ENCODE data around the gene NTHL1. TPM values are rescaled to one million over a fixed set of nuclear protein-coding genes. Genes with fewer than 3 reads are reported as not detected.

The NTHL1 gene
- total RNA-seq, 1 donor from 2014 or later, result 33.4 TPM

DNA sequence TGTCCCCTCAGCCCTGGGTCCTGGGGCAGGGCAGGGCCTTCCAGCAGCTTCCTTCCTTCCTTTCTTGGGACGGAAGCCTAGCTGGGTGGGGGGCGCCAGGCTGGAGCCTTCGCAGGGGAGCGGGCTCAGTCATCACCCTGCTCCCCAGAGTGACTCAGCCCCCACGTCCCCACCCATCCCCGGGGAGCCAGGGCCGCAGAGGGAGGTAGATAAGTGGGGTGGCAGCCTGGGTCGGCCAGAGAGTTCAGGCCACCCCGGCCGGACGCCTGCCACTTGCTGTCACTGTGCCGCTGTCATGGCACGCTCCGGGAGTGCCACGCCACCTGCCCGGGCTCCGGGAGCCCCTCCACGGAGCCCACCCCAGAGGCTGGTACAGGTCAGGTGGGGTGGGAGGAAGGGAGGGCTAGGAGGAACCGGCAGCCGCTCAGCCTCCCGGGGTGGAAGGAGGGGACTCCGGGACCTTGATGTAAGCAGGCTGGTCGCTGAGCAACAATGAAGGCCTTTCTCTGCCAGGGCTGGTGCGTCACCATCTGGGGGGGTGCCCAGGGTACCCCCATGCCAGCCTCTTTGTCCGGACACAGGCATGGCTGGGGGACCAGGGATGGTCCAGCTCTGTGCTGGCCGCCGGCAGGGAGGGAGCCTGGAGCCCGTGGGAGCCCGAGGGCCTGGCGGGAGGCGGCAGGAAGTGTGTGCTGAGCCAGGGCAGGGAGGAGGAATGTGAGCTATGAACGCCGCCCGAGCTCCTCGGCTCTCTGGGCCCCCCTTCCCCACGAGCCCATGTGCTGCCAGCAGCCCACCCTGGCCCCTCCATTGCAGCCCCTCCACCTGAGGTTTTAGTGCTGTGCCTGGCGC lies 14.4 kb downstream of the NTHL1 start:
- DNase-seq (ENCODE audit: low spot score in 2 of 2) (peak; percentile 84 to 86), FAIRE-seq (no peak)

- FAIRE-seq (no peak), DNase-seq (ENCODE audit: low spot score in 2 of 2) (peak in 1 of 2 donors; percentile 71)
Observed at GRCh38 chr16:2032285-2033056, 15.2 kb downstream of the NTHL1 start.

DNA sequence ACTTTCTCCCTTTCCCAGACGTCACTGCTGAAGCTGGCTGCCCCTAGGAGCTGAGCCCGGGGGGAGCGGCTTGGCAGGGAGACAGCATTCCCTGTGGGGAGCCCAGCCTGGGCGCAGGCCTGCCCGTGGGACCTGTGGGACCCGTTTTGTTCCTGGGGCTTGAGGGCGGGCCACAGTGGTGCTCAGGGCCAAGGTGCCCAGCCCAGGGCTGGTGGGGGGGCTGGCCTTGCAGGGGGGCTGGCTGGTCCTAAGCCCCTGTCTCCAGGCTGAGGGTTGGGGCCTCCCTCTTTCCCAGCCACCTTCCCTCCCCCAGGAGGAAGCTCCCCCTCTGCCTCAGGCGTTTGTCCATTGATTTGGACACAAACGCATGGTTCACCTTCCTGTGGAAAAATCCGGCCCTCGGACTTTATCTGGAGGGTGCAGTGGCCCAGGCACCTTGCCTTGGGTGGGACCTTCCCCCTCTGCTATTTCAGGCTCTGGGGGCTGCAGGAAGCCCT lies 16.5 kb downstream of the NTHL1 start:
- no peak for DNase-seq (ENCODE audit: low spot score in 2 of 2)
- no peak for FAIRE-seq

DNA sequence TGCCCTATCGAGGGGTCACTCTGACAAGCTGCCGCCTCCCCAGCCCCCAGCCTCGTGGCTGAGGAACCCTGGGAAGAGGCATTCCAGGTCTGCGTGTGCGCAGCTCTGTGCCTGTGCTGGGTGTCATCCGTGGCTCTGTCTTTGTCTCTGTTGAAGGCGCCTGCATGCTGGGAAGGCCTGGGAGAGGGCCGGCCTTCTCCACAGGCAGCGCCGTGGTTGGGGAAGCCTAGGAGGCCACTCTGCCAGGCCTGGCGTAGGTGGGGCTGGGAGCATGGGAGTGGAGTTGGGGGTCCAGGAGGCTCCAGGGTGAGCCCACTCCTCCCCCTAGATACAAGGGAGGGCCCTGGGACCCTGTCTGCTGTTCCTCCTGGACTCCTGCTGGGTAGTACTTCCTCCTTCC lies 17.6 kb downstream of the NTHL1 start:
- FAIRE-seq (no peak), DNase-seq (ENCODE audit: low spot score in 2 of 2) (no peak)

GRCh38 chr16:2029350-2029749 lies 18.3 kb downstream of the NTHL1 start:
- DNase-seq (ENCODE audit: low spot score in 2 of 2) (no peak), FAIRE-seq (no peak)

DNA sequence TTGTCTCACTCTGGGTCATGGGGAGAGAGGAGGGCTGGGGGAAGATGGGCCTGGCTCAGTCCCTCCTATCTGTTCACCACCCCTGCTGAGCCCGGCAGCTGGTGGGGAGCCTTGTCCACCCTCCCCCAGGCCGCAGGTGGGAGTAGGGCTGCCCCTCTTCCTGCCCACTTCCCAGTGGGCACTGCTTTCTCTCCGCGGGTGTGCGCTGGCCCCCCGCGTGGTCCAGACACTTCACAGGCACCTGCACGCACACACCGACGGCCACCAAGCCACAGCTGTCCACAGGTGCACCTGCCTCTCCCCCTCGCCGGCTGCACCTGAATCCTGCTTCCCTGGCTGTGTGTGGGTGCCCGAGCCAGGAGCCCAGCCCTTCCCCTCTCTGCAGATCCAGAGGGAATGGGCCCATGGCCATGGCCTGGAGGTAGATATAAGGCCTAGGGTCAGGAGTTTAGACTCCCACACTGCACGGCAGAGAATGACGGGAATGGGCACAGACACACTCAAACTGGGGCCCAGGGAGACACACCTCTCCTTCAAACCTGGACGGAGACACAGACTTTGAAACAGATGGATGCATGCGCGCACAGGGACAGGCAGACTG lies 18.9 kb downstream of the NTHL1 start:
- no peak for DNase-seq (ENCODE audit: low spot score in 2 of 2)
- no peak for FAIRE-seq

- no peak for DNase-seq (ENCODE audit: low spot score in 2 of 2)
- no peak for FAIRE-seq
Observed at GRCh38 chr16:2028146-2028545, 19.5 kb downstream of the NTHL1 start.

- FAIRE-seq, result no peak
- DNase-seq (ENCODE audit: low spot score in 2 of 2), result peak in 1 of 2 donors; percentile 52
Observed at GRCh38 chr16:2027024-2028010, 20.3 kb downstream of the NTHL1 start.

- DNase-seq (ENCODE audit: low spot score in 2 of 2), result peak; percentile 82 to 86
- FAIRE-seq, result no peak
Observed at GRCh38 chr16:2026461-2027023, 21.1 kb downstream of the NTHL1 start, which contains the start of gene NHERF2. Gene NHERF2, plus strand, starts transcription at chr16:2026902. Its CDS starts 104 bp downstream, at chr16:2027006.

- no peak for DNase-seq (ENCODE audit: low spot score in 2 of 2)
- FAIRE-seq, result no peak
Observed at GRCh38 chr16:2025878-2026460, 21.7 kb downstream of the NTHL1 start.

- no peak for FAIRE-seq
Observed at GRCh38 chr16:2025251-2025650, 22.4 kb downstream of the NTHL1 start.

GRCh38 chr16:2024032-2024420 lies 23.6 kb downstream of the NTHL1 start:
- no peak for DNase-seq (ENCODE audit: low spot score in 2 of 2)
- FAIRE-seq, result no peak

More at GRCh38 chr16:2025251-2025650, 22.4 kb downstream of the NTHL1 start:
- no peak for DNase-seq (ENCODE audit: low spot score in 2 of 2)

- peak; percentile 97 to 99 for DNase-seq (ENCODE audit: low spot score in 2 of 2)
- FAIRE-seq, result no peak
Observed at GRCh38 chr16:2023092-2024031, 24.3 kb downstream of the NTHL1 start.

GRCh38 chr16:2022723-2023091 lies 24.9 kb downstream of the NTHL1 start:
- DNase-seq (ENCODE audit: low spot score in 2 of 2) (no peak), FAIRE-seq (no peak)

DNA sequence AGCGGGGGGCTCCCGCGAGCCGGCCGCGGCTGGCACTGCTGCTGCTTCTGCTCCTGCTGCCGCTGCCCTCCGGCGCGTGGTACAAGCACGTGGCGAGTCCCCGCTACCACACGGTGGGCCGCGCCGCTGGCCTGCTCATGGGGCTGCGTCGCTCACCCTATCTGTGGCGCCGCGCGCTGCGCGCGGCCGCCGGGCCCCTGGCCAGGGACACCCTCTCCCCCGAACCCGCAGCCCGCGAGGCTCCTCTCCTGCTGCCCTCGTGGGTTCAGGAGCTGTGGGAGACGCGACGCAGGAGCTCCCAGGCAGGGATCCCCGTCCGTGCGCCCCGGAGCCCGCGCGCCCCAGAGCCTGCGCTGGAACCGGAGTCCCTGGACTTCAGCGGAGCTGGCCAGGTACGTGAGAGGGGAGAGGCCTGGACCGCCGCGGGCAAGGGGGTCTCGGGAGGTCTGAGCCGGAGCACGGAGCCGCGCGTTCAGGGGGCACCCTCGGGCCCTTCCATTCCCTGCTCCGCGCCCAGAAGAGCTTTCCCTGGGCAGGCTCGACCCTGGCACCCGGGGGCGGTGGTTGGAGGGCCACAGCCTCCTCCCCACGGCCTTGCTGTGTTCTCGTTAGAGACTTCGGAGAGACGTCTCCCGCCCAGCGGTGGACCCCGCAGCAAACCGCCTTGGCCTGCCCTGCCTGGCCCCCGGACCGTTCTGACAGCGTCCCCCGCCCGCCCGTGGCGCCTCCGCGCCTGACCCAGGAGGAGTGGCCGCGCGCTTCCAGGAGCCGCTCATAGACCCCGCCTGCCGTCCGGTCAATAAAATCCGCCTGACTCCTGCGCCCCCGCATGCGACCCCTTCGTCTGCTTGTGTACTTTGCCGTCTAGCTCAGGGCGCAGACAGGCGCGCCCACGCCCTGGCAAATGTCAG lies 27.5 kb downstream of the NTHL1 start:
- FAIRE-seq, result no peak
- DNase-seq (ENCODE audit: low spot score in 2 of 2), result no peak

GRCh38 chr16:2019518-2019920 lies 28.1 kb downstream of the NTHL1 start, which contains the start of gene NPW:
Gene NPW, plus strand, starts transcription at chr16:2019785.
- FAIRE-seq (no peak), DNase-seq (ENCODE audit: low spot score in 2 of 2) (no peak)

DNA sequence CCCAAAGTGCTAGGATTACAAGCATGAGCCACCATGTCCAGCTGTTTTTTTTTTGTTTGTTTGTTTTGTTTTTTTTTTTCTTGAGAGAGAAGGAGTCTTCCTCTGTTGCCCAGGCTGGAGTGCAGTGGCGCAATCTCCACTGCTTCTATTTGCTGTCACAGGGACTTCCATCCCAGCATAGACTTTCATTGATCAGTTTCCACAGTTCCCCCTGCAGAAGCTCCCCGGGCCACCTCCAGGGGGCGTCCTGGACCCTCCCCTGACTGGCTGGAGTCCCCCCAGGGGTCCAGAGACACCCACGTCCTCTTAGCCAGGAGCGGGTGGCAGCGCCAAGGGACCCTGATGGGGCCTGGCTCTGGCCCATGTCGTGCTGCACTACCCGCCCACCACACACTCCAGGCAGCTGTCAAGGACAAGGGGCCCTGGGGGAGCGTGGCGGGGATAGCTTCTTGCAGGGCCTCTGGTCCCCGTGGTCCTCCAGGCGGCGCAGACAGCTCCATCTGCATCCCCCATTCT lies 31.2 kb downstream of the NTHL1 start:
- DNase-seq (ENCODE audit: low spot score in 2 of 2) (no peak), FAIRE-seq (no peak)

Measured in frontal cortex (tissue), 4 donors.